ENCODE measurements around the gene CNTNAP3. TPM values are rescaled to one million over a fixed set of nuclear protein-coding genes. Genes with fewer than 3 reads are reported as not detected.
"Not testable (repeated sequence)": the region's sequence is repeated elsewhere in the genome, so short reads cannot be mapped to it uniquely, and the experiment has no call there.

Gene CNTNAP3
- polyA plus RNA-seq, 3 donors, result 0.03 TPM; not detected in 2

- H3K79me2 ChIP-seq (ENCODE audit: insufficient read depth, low read length); H3K4me2 ChIP-seq (replicated peaks; ENCODE audit: extremely low read depth, low read length, poor library complexity, severe bottlenecking); H3K27me3 ChIP-seq (ENCODE audit: control insufficient read depth in 2 of 2, insufficient read depth in 2 of 2, low read length in 2 of 2); H3K9ac ChIP-seq (ENCODE audit: insufficient read depth, low read length, poor library complexity, severe bottlenecking); intact Hi-C loops (cut with micrococcal nuclease); H3K4me1 ChIP-seq (ENCODE audit: control insufficient read depth in 1 of 2, insufficient read depth in 2 of 2, low read length in 2 of 2); H3K36me3 ChIP-seq (replicated peaks in 1 of 2; ENCODE audit: control insufficient read depth in 1 of 2, insufficient read depth in 2 of 2, low read length in 2 of 2); H3K4me3 Mint-ChIP-seq; H3K27ac Mint-ChIP-seq; H3K4me1 Mint-ChIP-seq; H3K4me3 ChIP-seq (replicated peaks in 1 of 3; ENCODE audit: low read depth in 2 of 3, low read length in 3 of 3); DNase-seq; H3K36me3 Mint-ChIP-seq; H3K27me3 Mint-ChIP-seq (ENCODE audit: low read depth in 3 of 3); H2AFZ ChIP-seq (ENCODE audit: insufficient read depth, low read depth, low read length, poor library complexity, severe bottlenecking); H3K9me3 ChIP-seq (replicated peaks in 1 of 2; ENCODE audit: control insufficient read depth in 1 of 2, insufficient read depth in 1 of 2, low read length in 2 of 2); H4K20me1 ChIP-seq (ENCODE audit: insufficient read depth, low read length); H3K27ac ChIP-seq (ENCODE audit: low read depth in 1 of 2, low read length in 2 of 2): not testable (repeated sequence)
- H3K9me3 Mint-ChIP-seq, result peaks cover 1 to 14% (median 7%) of the 10 kb centered on the region in 7 donors
- WGBS (ENCODE audit: insufficient coverage), result no CpG with 5 or more reads among the region's 3 CpGs
These were observed 241.1 kb downstream of the CNTNAP3 start for GRCh38 chr9:39046833-39047232.

- H3K27me3 Mint-ChIP-seq (ENCODE audit: low read depth in 3 of 3); H3K27ac Mint-ChIP-seq; DNase-seq; H3K4me1 Mint-ChIP-seq; H3K27ac ChIP-seq (ENCODE audit: low read depth in 1 of 2, low read length in 2 of 2); H3K36me3 Mint-ChIP-seq; H3K79me2 ChIP-seq (ENCODE audit: insufficient read depth, low read length); H3K36me3 ChIP-seq (replicated peaks in 1 of 2; ENCODE audit: control insufficient read depth in 1 of 2, insufficient read depth in 2 of 2, low read length in 2 of 2); H3K27me3 ChIP-seq (ENCODE audit: control insufficient read depth in 2 of 2, insufficient read depth in 2 of 2, low read length in 2 of 2); H4K20me1 ChIP-seq (ENCODE audit: insufficient read depth, low read length); H3K9ac ChIP-seq (ENCODE audit: insufficient read depth, low read length, poor library complexity, severe bottlenecking); H3K4me1 ChIP-seq (ENCODE audit: control insufficient read depth in 1 of 2, insufficient read depth in 2 of 2, low read length in 2 of 2); H3K4me3 Mint-ChIP-seq; H2AFZ ChIP-seq (ENCODE audit: insufficient read depth, low read depth, low read length, poor library complexity, severe bottlenecking); intact Hi-C loops (cut with micrococcal nuclease); H3K4me3 ChIP-seq (replicated peaks in 1 of 3; ENCODE audit: low read depth in 2 of 3, low read length in 3 of 3); H3K4me2 ChIP-seq (replicated peaks; ENCODE audit: extremely low read depth, low read length, poor library complexity, severe bottlenecking): not testable (repeated sequence)
- WGBS (ENCODE audit: insufficient coverage), result 92% methylated on average over 19 of the region's 27 CpGs
- H3K9me3 Mint-ChIP-seq, result peaks cover 3 to 18% (median 13%) of the 10 kb centered on the region in 7 donors
- H3K9me3 ChIP-seq (replicated peaks in 1 of 2; ENCODE audit: control insufficient read depth in 1 of 2, insufficient read depth in 1 of 2, low read length in 2 of 2), result peaks cover 8 to 14% of the 10 kb centered on the region in 2 donors
These were observed 245.6 kb downstream of the CNTNAP3 start for GRCh38 chr9:39042352-39042803.

- H3K27ac Mint-ChIP-seq; H3K27me3 ChIP-seq (ENCODE audit: control insufficient read depth in 2 of 2, insufficient read depth in 2 of 2, low read length in 2 of 2); H3K4me2 ChIP-seq (replicated peaks; ENCODE audit: extremely low read depth, low read length, poor library complexity, severe bottlenecking); H3K36me3 Mint-ChIP-seq; H3K4me1 Mint-ChIP-seq; H3K79me2 ChIP-seq (ENCODE audit: insufficient read depth, low read length); H3K4me3 Mint-ChIP-seq; H3K27me3 Mint-ChIP-seq (ENCODE audit: low read depth in 3 of 3); H3K27ac ChIP-seq (ENCODE audit: low read depth in 1 of 2, low read length in 2 of 2); DNase-seq; H3K9ac ChIP-seq (ENCODE audit: insufficient read depth, low read length, poor library complexity, severe bottlenecking); H4K20me1 ChIP-seq (ENCODE audit: insufficient read depth, low read length); H3K36me3 ChIP-seq (replicated peaks in 1 of 2; ENCODE audit: control insufficient read depth in 1 of 2, insufficient read depth in 2 of 2, low read length in 2 of 2); H3K4me1 ChIP-seq (ENCODE audit: control insufficient read depth in 1 of 2, insufficient read depth in 2 of 2, low read length in 2 of 2); H2AFZ ChIP-seq (ENCODE audit: insufficient read depth, low read depth, low read length, poor library complexity, severe bottlenecking); intact Hi-C loops (cut with micrococcal nuclease); H3K4me3 ChIP-seq (replicated peaks in 1 of 3; ENCODE audit: low read depth in 2 of 3, low read length in 3 of 3): not testable (repeated sequence)
- peaks cover 3 to 18% (median 13%) of the 10 kb centered on the region in 7 donors for H3K9me3 Mint-ChIP-seq
- 100% methylated on average over 3 of the region's 10 CpGs for WGBS (ENCODE audit: insufficient coverage)
- H3K9me3 ChIP-seq (replicated peaks in 1 of 2; ENCODE audit: control insufficient read depth in 1 of 2, insufficient read depth in 1 of 2, low read length in 2 of 2), result peaks cover 8 to 14% of the 10 kb centered on the region in 2 donors
These were observed 246.2 kb downstream of the CNTNAP3 start for GRCh38 chr9:39041774-39042173.

GRCh38 chr9:39039148-39039547 is 248.8 kb downstream of the CNTNAP3 start:
- H3K4me1 ChIP-seq (ENCODE audit: control insufficient read depth in 1 of 2, insufficient read depth in 2 of 2, low read length in 2 of 2); H3K27ac Mint-ChIP-seq; H3K9ac ChIP-seq (ENCODE audit: insufficient read depth, low read length, poor library complexity, severe bottlenecking): not testable (repeated sequence)

More at GRCh38 chr9:39039148-39039547, 248.8 kb downstream of the CNTNAP3 start:
- H3K27me3 ChIP-seq (ENCODE audit: control insufficient read depth in 2 of 2, insufficient read depth in 2 of 2, low read length in 2 of 2); H3K4me2 ChIP-seq (replicated peaks; ENCODE audit: extremely low read depth, low read length, poor library complexity, severe bottlenecking); H3K4me3 ChIP-seq (replicated peaks in 1 of 3; ENCODE audit: low read depth in 2 of 3, low read length in 3 of 3); H4K20me1 ChIP-seq (ENCODE audit: insufficient read depth, low read length); H3K4me3 Mint-ChIP-seq; H3K27me3 Mint-ChIP-seq (ENCODE audit: low read depth in 3 of 3); H3K27ac ChIP-seq (ENCODE audit: low read depth in 1 of 2, low read length in 2 of 2); intact Hi-C loops (cut with micrococcal nuclease); H3K79me2 ChIP-seq (ENCODE audit: insufficient read depth, low read length); H2AFZ ChIP-seq (ENCODE audit: insufficient read depth, low read depth, low read length, poor library complexity, severe bottlenecking); H3K4me1 Mint-ChIP-seq; DNase-seq; H3K36me3 ChIP-seq (replicated peaks in 1 of 2; ENCODE audit: control insufficient read depth in 1 of 2, insufficient read depth in 2 of 2, low read length in 2 of 2); H3K36me3 Mint-ChIP-seq: not testable (repeated sequence)
- peaks cover 8 to 14% of the 10 kb centered on the region in 2 donors for H3K9me3 ChIP-seq (replicated peaks in 1 of 2; ENCODE audit: control insufficient read depth in 1 of 2, insufficient read depth in 1 of 2, low read length in 2 of 2)
- peaks cover 3 to 28% (median 18%) of the 10 kb centered on the region in 7 donors for H3K9me3 Mint-ChIP-seq
- no CpG with 5 or more reads among the region's 2 CpGs for WGBS (ENCODE audit: insufficient coverage)

Data from CD14-positive monocyte (primary cell).